HG03342 (cell line): ENCODE results near the gene GLIS1.

Experiments
- ATAC-seq: cut with Tn5 transposase; IDR thresholded peaks from one replicate; pipeline ENCODE4 v1.9.1; 2021; ENCODE audit warnings: mild to moderate bottlenecking, moderate library complexity; ENCODE audit not compliant: unreplicated experiment

GLIS1 gene

GRCh38 chr1:53583868-53584776 is 154.8 kb downstream of the GLIS1 start:
- ATAC-seq, result no peak

- no peak for ATAC-seq
Measured at GRCh38 chr1:53583021-53583867, 155.7 kb downstream of the GLIS1 start.

GRCh38 chr1:53582211-53583020 is 156.5 kb downstream of the GLIS1 start:
- no peak for ATAC-seq

GRCh38 chr1:53581476-53581875 is 157.5 kb downstream of the GLIS1 start:
- ATAC-seq, result no peak

DNA sequence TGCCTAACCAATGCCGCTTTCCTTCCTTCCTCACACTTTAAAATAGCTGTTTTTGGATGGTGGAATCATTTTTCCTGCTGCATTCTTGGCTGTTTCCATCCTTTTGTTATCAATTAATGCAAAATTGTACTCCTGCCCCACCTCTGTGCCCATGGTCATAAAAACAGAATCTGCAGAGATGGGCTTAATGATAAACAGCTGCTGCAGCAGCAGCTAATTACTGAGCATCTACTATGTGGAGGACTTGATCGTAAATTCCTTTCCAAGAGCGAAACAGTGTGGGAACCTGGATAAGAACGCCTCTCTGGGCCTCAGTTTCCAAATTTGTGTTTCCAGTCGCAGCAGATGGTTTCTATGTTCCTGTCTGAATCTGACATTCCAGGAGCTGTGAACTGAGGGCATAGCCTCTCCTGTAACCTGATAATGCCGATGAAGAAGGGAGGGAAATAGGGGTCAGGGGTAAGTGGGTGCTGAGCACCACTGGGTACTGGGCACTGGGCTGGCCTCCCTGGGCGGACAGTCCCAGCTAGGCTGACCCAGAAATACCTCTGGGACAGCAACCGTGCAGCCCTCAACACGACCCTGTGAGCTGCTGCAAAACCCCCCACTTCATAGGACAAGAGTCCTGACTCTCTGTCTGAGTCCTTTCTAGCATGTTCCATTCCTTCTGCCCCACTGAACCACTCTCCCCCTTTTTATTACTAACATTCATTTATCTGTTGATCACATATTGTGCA is 158.1 kb downstream of the GLIS1 start:
- ATAC-seq, result no peak

DNA sequence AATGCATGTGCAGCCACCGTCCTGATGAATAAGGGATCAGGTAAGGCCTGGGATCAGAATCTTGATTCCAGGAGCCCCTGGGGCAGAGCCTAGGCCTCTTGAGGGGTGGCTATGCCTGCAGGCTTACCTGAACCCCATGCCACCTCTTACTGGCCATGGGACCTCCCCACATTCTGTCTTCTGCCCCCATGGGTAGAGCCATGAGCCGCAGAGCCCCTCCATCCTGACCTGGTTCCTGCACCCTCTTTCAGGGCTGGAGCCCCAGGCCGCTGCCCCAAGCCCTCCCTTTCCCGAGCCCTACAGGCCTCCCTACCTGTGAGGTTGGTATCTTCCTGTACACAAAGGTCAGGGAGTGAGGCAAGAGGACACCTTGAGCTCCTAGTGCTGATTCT is 159.0 kb downstream of the GLIS1 start:
- no peak for ATAC-seq

DNA sequence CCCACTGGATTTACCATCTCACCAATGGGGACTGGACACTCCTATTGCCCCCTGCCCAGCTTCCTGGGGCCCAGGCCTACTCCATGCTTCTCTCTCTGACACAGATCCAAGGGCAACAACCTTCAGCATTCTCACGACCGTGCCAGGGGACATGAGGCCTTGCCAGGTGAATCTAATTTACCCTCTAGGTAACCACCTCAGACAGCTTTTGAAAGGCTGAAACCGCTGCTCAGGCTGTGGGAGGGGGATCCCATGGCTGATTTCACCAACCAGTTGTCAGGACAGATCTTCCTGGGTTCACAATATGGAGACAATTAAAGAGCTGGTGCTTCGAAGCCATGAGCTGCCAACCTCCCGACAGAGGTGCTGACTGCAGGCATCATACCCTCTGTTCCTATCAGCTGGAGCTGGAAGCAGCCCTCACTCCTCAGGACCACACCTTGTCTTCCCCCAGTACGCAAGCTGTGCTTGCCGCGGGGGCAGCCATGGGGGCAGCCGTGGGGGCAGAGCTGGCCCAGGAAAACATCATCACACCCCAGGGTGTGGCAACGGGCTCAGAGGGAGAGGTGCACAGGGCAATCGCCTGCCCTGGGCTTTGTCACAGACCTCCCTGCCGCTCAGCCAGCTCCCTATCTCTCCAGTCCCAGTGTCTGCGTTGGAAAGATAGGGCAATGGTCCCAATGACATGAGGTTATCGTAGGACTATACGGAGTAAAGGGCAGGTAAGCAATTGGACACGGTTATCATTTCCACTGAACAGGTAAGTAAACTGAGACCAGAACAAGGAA is 159.5 kb downstream of the GLIS1 start:
- ATAC-seq, result no peak

DNA sequence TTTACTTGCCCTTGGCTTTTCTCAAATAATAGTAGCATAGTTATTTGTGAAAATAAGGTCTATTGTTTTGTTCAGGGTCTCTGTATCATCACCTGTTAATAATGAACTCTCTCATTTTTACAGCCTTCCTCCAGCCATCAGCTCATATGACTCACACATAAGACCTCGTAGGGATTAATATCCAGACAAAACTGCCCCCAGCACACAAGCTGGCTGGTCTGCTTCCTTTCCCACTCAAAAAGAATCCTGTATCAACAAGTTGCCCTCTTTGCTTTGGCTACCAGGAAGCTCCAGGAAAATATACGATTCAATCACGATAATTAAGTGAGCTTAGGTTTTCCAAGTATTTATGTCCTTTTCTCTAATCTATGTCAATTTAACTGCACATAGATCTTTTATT is 160.6 kb downstream of the GLIS1 start:
- ATAC-seq, result no peak

DNA sequence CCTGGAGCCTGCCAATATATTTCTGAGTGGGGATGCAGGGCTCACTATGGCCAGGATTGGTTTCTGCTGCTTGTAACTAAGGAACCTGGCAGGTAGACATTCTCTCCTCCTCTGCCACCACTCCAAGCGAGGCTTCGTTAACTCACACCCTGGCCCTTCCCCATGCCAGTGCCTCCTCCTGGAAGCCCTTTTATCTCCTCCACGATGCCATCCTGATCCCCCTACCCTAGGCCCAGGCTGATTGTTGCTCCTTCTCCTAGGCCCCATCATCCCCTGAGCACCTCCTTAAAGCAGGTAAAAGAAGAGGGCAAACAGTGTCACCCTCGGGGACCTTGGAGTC is 161.2 kb downstream of the GLIS1 start:
- no peak for ATAC-seq

DNA sequence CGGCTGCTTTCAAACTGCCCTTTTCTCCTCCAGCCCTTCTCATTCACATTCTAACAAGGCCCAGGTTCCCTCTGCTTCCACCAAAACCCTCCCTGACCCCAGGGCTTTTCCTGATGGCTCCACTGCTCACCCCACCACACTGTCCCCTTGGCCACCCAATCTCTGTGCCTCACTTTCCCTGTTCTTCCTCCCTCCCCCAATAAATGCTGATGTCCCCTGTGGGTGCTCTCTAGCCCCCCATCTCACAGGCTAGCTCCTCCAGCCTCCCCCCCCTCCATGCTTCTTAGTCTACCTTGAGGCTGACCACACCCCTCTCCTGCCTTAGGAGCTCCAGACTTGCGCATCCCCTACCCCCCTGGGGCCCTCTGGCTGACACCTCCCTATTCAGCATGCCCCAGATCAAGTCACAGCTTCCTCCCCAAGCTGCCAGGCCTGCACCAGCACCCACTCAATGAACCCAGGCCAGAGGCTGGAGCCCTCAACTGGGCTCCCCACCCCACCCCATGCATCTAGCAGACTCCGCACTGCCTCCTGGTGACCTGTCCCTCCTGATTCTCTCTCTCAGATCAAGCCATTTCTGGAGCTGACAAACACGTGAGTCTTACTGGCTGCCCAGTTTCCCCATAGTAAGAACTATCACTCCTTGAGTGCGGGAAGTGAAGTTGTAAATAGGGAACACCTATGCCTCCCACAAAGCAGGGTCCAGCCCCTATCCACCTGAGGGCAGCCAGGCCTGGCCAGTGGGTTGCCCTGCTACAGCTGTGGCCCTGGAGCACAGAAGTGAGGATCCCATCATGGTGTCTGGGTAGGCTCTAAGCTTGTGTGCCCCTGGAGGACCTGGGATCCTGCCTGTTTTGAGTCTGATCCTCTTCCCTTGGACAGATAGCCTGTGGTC is 161.9 kb downstream of the GLIS1 start:
- ATAC-seq, result no peak

- no peak for ATAC-seq
Measured at GRCh38 chr1:53576381-53576801, 162.6 kb downstream of the GLIS1 start.

GRCh38 chr1:53575955-53576320 is 163.0 kb downstream of the GLIS1 start:
- no peak for ATAC-seq

DNA sequence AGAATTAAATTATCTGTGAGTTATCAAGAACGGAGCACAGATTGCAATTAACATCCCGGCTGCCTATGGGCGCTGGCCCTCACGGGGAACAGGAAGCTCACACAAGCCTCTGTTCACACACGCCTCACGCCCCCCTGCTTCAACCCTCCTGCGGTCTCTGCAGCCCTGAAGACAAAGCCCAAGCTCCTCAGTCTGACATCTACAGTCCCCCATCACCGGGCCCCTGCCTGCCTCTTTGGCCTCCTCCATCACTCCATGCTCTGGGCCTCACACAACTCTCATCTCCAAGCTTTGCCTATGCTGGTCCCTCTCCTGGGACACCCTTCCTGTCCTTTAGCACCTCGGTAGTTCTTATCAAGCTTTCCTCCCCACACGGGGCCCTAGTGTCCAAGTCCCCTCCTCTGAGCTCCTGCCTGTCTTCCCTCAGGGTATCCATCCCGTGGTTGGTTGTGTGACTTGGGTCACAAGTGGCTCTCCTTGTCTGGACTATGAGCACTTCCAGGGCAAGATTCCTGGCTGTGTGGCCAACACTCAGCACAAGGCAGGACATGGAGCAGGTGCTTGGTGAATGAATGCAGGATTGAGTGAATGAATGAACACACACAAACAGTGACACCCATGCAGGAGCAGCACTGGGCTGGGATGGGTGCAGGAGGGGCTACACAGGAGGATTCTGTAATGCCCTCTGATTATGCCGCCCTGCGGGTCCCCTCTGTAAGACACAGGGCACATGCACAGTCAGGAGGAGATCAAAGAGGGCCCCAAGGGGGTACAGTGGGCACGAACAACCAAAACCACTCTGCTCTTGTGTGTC is 163.6 kb downstream of the GLIS1 start:
- ATAC-seq, result no peak

GRCh38 chr1:53574621-53575020 is 164.3 kb downstream of the GLIS1 start:
- no peak for ATAC-seq

GRCh38 chr1:53573931-53574330 is 165.0 kb downstream of the GLIS1 start:
- no peak for ATAC-seq

- ATAC-seq, result no peak
Measured at GRCh38 chr1:53573522-53573921, 165.4 kb downstream of the GLIS1 start.

DNA sequence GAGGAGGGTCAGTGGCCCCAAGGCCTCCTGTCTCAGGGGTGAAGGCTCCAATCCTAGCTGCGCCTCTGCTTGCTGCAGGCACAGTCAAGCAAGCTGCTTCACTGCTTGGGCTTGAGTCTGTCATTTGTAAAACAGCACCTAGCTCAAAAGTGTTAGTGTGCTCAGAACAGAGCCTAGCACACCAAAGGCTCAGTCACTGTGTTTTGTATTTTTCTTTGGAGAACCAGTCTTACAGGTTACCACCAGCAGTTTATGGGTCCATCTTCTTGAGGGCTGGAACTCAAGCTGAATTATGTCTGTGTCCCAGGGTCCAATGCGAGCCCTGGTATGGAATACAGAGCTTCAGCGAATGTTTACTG is 166.2 kb downstream of the GLIS1 start:
- ATAC-seq, result no peak
